Stomach smooth muscle (tissue), 2 donors: ENCODE data around the gene ADH1B.
"Not testable (repeated sequence)": the region's sequence is repeated elsewhere in the genome, so short reads cannot be mapped to it uniquely, and the experiment has no call there.

Source experiments
- H3K27ac ChIP-seq: one replicate; pipeline ENCODE4 v1.7.0; 2013; ENCODE audit warnings: mild to moderate bottlenecking, low read length, inconsistent platforms
- H3K27me3 ChIP-seq, 2 donors: one replicate each; pipeline ENCODE4 v1.7.0; 2013; ENCODE audit warnings: low read length in 2 of 2; ENCODE audit not compliant: insufficient read depth in 2 of 2, control insufficient read depth in 1 of 2
- H3K36me3 ChIP-seq, 2 donors: one replicate each; pipeline ENCODE4 v1.7.0; 2013; ENCODE audit warnings: low read length in 2 of 2; ENCODE audit not compliant: control insufficient read depth in 2 of 2, insufficient read depth in 2 of 2
- H3K4me1 ChIP-seq: one replicate; pipeline ENCODE4 v1.7.0; 2013; ENCODE audit warnings: low read length; ENCODE audit not compliant: control insufficient read depth, insufficient read depth
- H3K4me3 ChIP-seq, 2 donors: one replicate each; pipeline ENCODE4 v1.7.0; 2013; ENCODE audit warnings: low read length in 2 of 2
- H3K9ac ChIP-seq, 2 donors: one replicate each; pipeline ENCODE4 v1.7.0; 2013; ENCODE audit warnings: low read length in 2 of 2, mild to moderate bottlenecking in 1 of 2
- H3K9me3 ChIP-seq, 2 donors: one replicate each; pipeline ENCODE4 v1.7.0; 2013; ENCODE audit warnings: low read length in 2 of 2; ENCODE audit not compliant: control insufficient read depth in 2 of 2
- donor health status: healthy.
- donor health status: Pancreatic carcinoma.

The ADH1B gene

DNA sequence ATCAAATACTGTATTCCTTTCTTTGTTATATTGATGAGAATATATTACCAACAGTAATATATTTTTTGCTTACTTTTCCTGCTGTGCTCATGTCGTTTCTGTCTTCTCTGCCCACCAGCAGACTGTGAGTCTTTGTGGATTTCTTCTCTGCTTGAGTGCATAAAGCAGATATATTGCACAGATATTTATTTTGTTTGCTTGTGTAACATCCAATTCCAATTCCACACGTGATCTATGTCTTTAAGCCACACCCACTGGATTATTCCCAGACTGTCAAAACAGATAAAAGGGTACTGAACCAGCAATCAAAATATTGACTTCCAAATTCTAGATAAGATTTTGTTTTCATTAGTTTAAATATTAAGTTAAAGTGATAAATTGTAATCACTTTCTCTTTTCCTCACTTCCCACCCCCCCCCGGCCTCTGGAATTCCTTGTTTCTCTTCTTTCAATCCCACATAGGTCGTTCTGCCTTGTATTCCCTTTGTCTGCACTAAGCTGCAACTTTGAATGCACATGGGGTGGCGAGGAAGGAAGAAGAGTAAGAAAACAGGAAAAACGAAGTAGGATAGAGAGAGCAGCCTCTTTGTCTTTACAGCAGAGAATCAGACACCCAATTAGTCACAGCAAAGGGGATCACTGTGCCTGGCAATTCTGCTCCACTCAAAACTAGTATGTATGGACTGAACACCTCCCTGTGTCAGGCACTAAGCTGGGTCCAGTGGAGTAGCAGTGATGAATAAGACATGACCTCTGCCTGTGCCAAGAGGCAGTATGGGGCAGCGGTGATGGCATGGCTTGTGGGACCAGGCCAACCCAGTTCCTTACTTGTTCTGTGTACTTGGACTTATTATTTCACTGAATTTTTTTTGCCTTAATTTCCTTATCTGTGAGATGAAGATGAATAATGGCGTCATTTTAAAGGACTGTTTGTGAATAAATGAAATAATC, at the start of gene ADH1B:
Gene ADH1B (minus strand): TSS at position 161 of the 951 bp plus-strand sequence. CDS start 70 bp downstream, at position 91.
- no peaks in the 10 kb centered on the region for H3K9me3 ChIP-seq
- H3K27ac ChIP-seq = no peak within 1 kb of the TSS
- no peak within 1 kb of the TSS for H3K9ac ChIP-seq
- H3K36me3 ChIP-seq = no peaks in the 10 kb centered on the region
- H3K27me3 ChIP-seq = no peaks in the 10 kb centered on the region
- peaks cover 18% of the 10 kb centered on the region for H3K4me1 ChIP-seq
- peak within 1 kb of the TSS in 1 of 2 donors; percentile 30 for H3K4me3 ChIP-seq

DNA sequence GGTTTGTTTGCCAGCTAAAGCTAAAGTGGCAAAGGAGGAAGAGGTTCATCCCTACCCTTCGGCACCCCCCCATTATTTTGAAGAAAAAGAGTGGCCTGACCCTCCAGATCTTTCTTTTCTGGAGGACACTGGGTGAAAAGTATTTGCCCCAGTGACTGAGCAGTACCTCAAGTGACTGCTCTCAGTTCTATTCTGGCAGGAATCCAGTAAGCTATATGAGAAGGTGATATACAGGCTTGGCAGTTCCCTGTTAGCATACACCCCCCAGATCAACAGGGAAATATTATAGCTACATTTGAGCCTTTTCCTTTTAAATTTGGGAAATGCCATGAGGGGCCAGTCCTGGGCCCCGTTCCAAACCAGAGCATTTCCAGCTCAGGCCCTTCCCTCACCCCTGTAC, 46.6 kb upstream of the ADH1B start:
- not testable (repeated sequence) for H3K4me1 ChIP-seq, H3K36me3 ChIP-seq, H3K27ac ChIP-seq, H3K9me3 ChIP-seq, H3K9ac ChIP-seq, H3K27me3 ChIP-seq, H3K4me3 ChIP-seq

DNA sequence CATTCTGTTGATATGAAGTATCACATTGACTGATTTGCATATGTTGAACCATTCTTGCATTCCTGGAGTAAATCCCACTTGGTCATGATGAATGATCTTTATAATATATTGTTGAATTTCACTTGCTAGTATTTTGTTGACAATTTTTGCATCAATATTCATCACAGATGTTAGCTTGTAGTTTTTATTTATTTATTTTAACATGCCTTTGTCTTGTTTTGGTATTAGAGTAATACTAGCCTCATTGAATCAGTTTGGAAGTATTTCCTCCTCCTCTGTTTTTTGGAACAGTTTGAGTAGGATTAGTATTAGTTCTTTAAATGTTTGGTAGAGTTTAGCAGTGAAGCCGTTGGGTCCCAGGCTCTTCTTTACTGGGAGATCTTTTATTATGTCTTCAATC, 45.3 kb upstream of the ADH1B start:
- H3K9me3 ChIP-seq = no peaks in the 10 kb centered on the region
- no peak overlapping the region for H3K4me3 ChIP-seq
- H3K36me3 ChIP-seq = no peaks in the 10 kb centered on the region
- no peak overlapping the region for H3K9ac ChIP-seq
- no peak overlapping the region for H3K27ac ChIP-seq
- no peaks in the 10 kb centered on the region for H3K4me1 ChIP-seq
- no peaks in the 10 kb centered on the region for H3K27me3 ChIP-seq

DNA sequence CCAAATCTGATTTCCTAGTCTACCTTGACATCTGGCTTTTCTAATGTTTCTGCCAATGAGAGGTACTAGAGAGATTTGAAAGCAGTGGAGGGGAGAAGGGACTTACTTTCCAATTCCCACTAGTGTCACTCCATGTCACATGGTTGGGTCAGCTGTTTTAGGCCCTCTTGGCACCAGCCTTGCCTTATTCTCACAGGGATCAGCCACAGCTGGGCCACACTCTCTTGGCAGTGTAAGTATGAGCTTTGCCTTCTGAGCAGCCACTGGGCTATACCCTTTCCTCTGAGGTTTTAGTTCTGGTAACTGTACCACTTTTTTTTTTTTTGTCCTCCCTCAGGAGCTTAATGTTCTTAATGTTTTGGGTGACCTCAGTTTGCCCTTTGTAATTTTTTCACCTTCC, 41.6 kb upstream of the ADH1B start:
- Histone ChIP-seq H3K4me1 (no peaks in the 10 kb centered on the region), H3K9me3 (no peaks in the 10 kb centered on the region), H3K9ac (no peak overlapping the region), H3K27ac (no peak overlapping the region), H3K36me3 (no peaks in the 10 kb centered on the region), H3K4me3 (no peak overlapping the region), H3K27me3 (no peaks in the 10 kb centered on the region)

DNA sequence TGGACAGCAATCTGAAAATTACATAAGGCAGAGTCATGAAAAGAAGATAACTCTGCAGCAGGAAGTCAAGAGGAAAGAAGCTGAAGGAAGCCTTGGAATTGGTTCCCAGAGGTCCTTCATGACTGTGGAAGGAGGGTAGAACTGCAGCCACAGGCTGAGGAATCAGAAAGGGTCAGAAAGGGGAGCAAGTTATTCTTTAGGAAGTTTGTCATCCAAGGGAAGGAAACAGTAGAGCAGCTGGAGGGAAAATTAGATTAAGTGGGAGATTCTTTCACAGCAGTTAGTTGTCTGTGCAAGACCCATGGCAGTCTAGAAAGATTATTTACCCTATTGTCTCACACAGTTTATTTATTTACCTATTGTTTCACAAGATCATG, 40.7 kb upstream of the ADH1B start:
- Histone ChIP-seq H3K27ac (peak overlapping the region; percentile 6), H3K4me3 (no peak overlapping the region), H3K9me3 (no peaks in the 10 kb centered on the region), H3K4me1 (no peaks in the 10 kb centered on the region), H3K9ac (no peak overlapping the region), H3K27me3 (no peaks in the 10 kb centered on the region), H3K36me3 (no peaks in the 10 kb centered on the region)

DNA sequence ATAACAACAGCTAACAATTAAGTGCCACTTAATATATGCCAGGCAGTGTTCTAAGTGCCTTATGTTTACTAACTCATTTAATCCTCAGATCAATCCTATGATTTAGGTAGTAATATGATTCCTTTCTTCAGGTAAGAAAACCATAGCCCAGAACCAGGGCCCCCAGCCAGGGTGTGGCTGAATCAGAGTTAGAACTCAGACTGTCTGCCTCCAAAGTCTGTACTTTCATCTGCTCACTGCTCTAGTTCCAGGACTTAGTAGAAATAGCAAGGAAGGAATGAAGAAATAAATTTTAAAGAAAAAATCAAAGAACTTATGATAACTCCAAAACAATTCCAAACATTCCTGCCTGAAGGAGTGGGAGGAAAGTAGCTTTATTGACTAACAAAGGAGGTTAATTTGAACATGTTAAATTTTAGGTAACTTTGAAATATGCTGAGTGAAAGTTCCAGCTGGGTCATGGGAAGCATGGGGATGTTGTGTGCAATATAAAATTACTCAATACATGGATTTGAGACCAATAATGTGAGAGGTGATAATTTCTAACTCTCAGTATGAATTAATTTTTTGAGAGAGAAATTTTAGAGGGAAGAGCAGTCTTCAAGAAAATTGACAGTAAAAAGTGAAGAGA, 40.2 kb upstream of the ADH1B start:
- Histone ChIP-seq H3K9me3 (no peaks in the 10 kb centered on the region), H3K9ac (no peak overlapping the region), H3K36me3 (no peaks in the 10 kb centered on the region), H3K27me3 (no peaks in the 10 kb centered on the region), H3K27ac (peak overlapping the region; percentile 6), H3K4me1 (no peaks in the 10 kb centered on the region), H3K4me3 (no peak overlapping the region)

DNA sequence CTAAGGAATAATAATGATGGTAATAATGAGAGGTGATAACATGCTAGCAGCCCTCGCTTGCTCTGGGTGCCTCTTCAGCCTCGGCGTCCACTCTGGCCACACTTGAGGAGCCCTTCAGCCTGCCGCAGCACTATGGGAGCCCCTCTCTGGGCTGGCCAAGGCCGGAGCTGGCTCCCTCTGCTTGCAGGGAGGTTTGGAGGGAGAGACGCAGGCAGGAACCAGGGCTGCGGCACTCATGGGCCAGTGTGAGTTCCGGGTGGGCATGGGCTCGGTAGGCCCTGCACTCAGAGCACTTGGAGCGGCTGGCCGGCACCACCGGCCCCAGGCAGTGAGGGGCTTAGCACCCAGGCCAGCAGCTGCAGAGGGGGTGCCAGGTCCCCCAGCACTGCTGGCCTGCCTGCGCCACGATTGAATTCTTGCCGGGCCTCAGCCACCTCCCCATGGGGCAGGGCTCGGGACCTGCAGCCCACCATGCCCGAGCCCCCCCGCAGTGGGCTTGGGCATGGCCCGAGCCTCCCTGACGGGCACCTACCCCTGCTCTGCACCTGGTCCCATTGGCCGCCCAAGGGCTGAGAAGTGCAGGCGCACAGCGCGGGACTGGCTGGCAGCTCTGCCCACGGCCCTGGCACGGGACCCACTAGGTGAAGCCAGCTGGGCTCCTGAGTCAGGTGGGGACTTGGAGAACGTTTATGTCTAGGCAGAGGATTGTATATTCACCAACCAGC, 38.4 kb upstream of the ADH1B start:
- Histone ChIP-seq H3K36me3 (no peaks in the 10 kb centered on the region), H3K27ac (no peak overlapping the region), H3K4me1 (no peaks in the 10 kb centered on the region), H3K4me3 (no peak overlapping the region), H3K27me3 (no peaks in the 10 kb centered on the region), H3K9me3 (no peaks in the 10 kb centered on the region), H3K9ac (no peak overlapping the region)

DNA sequence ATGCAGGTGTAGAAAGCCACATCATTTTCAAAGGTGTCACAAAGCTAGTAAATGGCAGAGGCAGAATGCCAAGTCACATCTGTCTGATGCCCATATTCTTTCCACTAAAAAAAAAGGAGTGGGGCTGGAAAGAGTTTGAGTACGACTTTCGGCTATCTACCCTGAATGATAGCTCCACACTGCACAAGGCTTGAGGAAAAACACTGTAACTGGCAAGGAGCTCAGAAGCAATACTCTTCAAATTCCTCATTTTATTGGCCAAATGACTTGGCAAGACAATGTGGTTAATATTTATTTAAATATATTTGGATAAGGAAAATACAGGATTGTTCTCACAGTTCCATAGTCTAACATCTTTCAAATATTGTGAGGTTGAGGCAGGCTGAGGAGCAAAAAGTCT, 36.7 kb upstream of the ADH1B start:
- H3K27me3 ChIP-seq = no peaks in the 10 kb centered on the region
- H3K4me3 ChIP-seq = no peak overlapping the region
- no peak overlapping the region for H3K27ac ChIP-seq
- H3K36me3 ChIP-seq = no peaks in the 10 kb centered on the region
- peaks cover 2% of the 10 kb centered on the region for H3K4me1 ChIP-seq
- H3K9me3 ChIP-seq = no peaks in the 10 kb centered on the region
- H3K9ac ChIP-seq = no peak overlapping the region

DNA sequence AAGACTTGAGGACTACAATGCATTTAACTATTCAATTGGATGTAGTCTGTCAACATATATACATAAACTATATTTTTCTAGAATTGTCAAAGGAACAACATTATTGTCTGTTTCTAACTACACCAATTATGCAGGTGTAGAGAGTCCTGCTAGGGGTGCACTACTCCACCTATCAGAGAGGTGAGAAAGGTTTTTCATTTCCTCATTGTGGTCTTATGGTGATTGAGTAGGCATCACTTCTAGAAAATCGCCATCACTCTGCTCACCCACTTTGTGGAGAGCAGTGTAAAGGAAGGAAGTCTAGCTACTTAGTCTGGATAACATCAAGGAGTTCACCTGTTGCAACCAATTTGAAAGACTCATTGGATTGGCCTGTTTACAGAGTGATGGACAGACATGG, 35.8 kb upstream of the ADH1B start:
- no peak overlapping the region for H3K9ac ChIP-seq
- no peaks in the 10 kb centered on the region for H3K36me3 ChIP-seq
- H3K4me3 ChIP-seq = no peak overlapping the region
- H3K4me1 ChIP-seq = peaks cover 3% of the 10 kb centered on the region
- H3K27me3 ChIP-seq = no peaks in the 10 kb centered on the region
- no peak overlapping the region for H3K27ac ChIP-seq
- no peaks in the 10 kb centered on the region for H3K9me3 ChIP-seq

DNA sequence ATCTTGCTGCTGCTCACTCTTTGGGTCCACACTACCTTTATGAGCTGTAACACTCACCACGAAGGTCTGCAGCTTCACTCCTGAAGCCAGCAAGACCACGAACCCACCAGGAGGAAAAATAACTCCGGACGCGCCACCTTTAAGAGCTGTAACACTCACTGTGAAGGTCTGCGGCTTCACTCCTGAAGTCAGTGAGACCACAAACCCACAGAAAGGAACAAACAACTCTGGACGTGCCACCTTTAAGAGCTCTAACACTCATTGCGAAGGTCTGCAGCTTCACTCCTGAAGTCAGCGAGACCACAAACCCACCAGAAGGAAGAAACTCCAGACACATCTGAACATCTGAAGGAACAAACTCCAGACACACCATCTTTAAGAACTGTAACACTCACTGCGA, 34.9 kb upstream of the ADH1B start:
- not testable (repeated sequence) for H3K9me3 ChIP-seq, H3K4me3 ChIP-seq, H3K27me3 ChIP-seq, H3K9ac ChIP-seq, H3K4me1 ChIP-seq, H3K36me3 ChIP-seq, H3K27ac ChIP-seq
